ENCODE measurements around the gene DCDC1.
"Not testable (repeated sequence)": the region's sequence is repeated elsewhere in the genome, so short reads cannot be mapped to it uniquely, and the experiment has no call there.

The DCDC1 gene

DNA sequence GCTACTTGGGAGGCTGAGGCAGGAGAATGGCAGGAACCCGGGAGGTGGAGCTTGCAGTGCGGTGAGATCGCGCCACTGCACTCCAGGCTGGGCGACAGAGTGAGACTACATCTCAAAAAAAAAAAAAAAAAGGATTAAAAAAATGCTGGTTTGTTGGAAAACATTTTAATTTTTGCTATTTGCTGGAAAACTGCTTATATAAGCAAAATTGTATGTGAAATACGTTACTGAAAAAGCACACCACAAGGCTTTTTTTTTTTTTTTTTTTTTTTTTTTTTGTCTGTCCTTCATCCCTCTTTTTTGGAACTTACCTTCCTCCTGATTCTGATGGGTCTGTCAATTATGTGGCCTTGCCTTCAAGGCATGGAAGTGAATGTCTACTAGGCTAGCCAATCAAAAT is 40.8 kb downstream of the DCDC1 start:
- DNase-seq (ENCODE audit: low read depth): no peak

DNA sequence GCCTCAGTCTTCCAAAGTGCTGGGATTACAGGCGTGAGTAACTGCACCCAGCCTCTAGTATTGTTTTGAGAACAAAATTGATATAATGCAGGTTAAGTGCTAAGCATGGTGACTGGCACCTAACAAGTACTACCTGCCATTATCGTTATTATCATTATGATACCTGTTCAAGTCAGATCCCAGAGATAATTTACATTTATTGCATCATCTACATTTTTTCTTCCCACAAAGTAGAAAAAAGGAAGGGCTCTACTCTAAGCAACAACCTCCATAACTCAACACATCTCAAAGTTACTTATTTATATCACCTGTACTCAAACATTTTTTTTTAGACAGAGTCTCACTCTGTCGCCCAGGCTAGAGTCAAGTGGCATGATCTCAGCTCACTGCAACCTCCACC is 42.1 kb downstream of the DCDC1 start:
- no peak for DNase-seq (ENCODE audit: low read depth)

- DNase-seq (ENCODE audit: low read depth): no peak
These were observed 42.9 kb downstream of the DCDC1 start for GRCh38 chr11:31326470-31327148.

- peak; percentile 85 for DNase-seq (ENCODE audit: low read depth)
These were observed 44.4 kb downstream of the DCDC1 start for GRCh38 chr11:31325160-31325559.

DNA sequence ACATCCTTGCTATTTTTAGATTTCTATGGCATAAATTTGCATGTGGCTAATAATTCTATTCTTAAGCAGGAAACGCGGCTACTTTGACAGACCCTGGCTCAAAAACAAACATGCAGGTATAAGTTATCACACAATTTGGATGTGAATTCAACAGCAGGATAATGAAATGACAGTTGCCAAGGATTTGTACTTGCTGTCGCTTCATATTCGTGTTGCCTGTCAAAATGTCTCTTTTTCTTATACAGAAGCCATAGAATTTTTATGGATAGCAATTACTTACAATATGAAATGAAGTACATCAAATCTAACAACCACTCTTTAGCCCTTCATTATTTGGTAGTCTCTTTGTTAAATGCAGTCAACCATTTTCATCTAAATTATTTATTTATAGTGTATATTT is 46.4 kb downstream of the DCDC1 start:
- no peak for DNase-seq (ENCODE audit: low read depth)

- DNase-seq (ENCODE audit: low read depth): not testable (repeated sequence)
These were observed 48.0 kb downstream of the DCDC1 start for GRCh38 chr11:31321494-31321893.

DNA sequence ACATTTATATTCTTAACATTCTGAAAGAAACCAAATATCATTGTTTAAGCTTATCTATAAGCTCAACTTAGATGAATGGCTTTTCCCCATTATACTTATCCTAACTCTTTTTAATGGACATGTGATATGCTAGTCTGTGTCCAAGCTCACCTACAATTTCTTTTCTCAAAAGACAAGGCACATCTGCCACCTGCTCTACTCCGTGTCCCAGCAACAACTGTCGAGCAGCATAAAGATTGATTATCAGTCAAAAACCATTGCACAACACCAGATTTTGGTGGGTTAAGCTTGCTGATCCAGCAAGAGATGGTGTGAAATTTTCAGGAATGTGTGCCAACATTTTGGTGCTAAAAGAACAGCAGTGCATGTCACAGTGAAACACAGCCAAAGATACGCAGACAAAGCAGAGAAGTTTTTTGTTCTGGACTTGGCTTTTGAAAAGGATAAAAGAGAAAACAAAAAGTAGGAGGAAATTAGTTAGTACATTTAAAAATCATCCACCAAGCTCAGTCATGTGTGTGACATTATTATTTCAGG is 65.8 kb downstream of the DCDC1 start:
- DNase-seq (ENCODE audit: low read depth): no peak

- DNase-seq (ENCODE audit: low read depth): no peak
These were observed 67.7 kb downstream of the DCDC1 start for GRCh38 chr11:31301549-31302510.

DNA sequence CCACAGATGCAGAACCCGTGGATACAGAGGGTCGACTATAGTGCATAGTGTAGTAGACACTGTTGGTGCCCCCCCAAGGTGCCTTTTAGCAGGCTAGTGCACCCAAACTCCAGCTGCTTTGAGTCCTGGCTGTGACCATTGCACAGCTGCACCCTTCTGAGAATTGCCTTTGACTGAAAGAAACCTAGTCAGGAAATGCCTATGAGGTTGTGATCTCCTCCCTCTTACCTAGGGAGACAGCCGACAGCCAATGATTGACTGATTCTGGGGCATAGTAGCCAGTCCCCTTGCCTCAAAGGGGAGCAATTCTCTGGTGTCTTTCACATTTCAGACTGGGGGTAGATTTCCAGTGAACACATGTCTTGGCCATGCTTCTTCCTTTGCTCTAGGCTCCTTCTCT is 74.2 kb downstream of the DCDC1 start:
- DNase-seq (ENCODE audit: low read depth): no peak

DNA sequence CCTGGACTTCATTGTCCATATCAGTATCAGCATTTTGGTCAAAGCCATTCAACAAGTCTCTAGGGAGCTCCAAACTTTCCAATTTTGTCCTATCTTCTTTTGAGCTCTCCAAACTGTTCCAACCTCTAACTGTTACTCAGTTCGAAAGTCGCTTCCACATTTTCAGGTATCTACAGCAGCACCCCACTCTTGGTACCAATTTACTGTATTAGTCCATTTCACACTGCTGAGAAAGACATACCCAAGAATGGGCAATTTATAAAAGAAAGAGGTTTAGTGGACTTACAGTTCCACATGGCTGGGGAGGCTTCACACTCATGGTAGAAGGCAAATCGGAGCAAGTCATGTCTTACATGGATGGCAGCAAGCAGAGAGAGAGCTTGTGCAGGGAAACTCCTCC is 96.0 kb downstream of the DCDC1 start:
- DNase-seq (ENCODE audit: low read depth): not testable (repeated sequence)

DNA sequence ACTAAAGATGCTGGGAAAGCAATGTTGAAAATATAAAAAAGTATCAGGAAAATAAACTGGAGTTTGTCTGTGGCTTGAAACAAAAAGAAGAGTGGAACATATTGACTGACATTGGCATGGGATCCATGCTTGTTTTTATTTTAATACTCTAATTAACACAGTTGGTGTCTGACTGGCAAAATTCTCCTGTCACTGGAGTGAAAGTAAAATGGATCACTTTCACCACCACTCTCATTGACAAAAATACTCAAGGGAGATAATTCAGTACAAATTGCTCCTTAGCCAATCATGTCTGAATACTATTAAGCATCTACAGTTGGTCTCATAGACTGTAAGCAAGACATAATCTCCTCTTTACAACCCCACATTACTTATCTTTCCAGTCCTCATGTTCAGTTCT is 101.8 kb downstream of the DCDC1 start:
- DNase-seq (ENCODE audit: low read depth): no peak

DNA sequence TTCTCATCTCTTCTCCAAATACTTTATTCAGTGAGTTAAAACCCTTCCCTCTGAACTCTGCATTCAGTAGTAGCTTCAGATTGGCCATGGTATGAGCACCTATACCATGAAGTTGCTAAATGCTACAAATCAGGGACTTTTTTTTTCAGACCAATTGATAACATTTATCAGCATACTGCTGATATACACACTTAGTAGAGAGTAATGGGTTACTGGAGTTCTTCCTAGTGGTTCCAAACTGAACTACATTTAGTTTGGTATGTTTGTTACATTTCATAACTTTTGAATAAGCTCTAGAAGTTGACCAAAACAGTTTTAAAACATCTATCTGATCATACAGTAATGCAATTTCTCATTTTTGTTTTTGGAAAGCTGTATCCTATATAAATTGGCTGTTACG is 104.7 kb downstream of the DCDC1 start:
- no peak for DNase-seq (ENCODE audit: low read depth)

GRCh38 chr11:31262761-31263160 is 106.8 kb downstream of the DCDC1 start:
- peak; percentile 26 for DNase-seq (ENCODE audit: low read depth)

DNA sequence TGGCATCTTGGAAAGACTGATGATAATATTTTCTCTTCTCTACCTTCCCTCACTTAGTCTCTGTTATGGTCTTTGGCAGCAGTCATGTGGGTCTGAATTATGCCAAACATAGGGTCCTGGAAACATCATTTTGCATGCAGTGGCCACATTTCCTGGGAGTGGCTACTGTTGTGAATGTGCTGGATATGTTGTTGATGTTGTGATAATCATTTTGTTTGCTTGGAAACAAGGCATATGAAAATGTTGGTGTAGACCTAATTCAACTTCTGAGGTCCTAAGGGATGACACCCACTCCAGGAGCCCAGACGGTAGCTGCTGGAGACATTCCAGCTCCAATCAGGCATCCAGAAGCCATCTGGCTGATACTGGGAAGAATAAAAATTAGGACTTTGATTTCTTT is 109.7 kb downstream of the DCDC1 start:
- no peak for DNase-seq (ENCODE audit: low read depth)

DNA sequence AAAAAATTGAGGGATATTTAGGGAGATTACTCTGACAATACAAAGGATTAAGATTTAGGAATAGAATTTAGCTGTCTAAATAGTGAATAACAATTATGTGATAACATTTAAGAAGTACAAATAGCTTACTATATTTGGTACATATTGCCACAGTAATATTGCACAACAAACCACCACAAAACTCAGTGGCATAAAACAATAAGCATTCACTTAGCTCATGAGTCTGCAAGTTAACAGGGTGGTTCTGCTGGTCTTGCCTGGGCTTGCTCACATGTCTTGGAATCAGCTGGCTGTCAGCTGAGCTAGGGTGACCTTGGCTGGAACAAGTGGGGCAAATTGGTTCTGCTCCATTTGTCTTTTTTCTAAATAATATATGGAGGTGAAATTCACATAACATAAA is 115.1 kb downstream of the DCDC1 start:
- peak; percentile 50 for DNase-seq (ENCODE audit: low read depth)

- DNase-seq (ENCODE audit: low read depth): no peak
These were observed 120.8 kb downstream of the DCDC1 start for GRCh38 chr11:31248768-31249167.

DNA sequence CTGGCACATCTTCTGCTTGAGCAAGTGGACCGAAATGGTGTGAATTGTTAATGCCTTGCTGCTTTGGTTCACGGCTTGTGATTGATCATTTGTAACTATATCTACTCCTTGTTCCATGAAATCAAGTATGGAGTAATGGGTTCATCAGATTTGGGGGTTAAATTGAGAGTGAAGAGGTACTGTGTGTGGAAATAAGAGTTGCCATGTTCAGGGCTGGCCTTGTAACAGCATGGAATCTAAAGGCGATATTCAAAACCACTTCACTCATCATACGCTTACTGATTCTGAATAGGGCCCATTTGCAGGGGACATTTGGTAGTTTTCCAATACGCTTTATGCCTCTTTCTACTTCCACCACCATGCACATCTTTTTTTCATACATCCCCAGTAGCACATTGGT is 122.2 kb downstream of the DCDC1 start:
- DNase-seq (ENCODE audit: low read depth): no peak

DNA sequence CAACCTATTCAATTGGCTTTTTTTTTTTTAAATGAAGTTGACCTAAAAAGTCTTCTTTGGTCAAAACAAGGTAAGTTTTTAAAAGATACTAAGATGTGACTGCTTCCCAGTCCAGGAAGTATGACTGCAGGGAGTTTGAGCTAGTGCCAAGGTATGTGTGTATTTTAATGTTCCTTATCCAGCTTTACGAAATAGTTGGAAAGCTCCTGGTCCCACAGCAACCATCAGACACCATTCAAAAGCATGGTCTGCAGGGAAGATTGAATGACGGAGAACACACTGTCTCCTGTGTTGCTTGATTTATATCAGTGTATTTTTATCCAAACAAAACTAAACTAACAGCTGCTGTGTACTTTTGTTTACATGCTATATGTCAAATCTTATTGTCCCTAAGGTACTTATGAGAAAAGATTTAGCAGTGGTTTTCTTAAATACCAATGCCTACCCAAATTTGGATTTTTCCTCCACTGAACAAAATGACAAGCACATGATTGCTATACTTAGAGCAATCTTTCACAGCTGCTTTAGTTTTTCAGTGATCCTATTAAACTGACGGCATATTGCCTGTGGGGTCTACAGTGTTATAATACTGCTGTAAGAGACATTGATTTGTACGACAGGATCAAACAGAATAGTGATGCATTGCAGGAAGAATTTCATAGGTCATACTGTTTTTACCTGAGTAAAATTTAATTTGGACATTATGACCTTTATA is 122.9 kb downstream of the DCDC1 start:
- peak; percentile 48 for DNase-seq (ENCODE audit: low read depth)

- DNase-seq (ENCODE audit: low read depth): no peak
These were observed 125.8 kb downstream of the DCDC1 start for GRCh38 chr11:31243706-31244105.

- DNase-seq (ENCODE audit: low read depth): peak; percentile 14
These were observed 129.1 kb downstream of the DCDC1 start for GRCh38 chr11:31240340-31240904.

- DNase-seq (ENCODE audit: low read depth): no peak
These were observed 131.4 kb downstream of the DCDC1 start for GRCh38 chr11:31237819-31238760.

All from stromal cell of bone marrow (primary cell).